ENCODE measurements around the gene LMBRD2. TPM values are rescaled to one million over a fixed set of nuclear protein-coding genes. Genes with fewer than 3 reads are reported as not detected.
A peak's percentile ranks its signal among the peaks of the same experiment; 100 is the strongest.

The LMBRD2 gene
- total RNA-seq, 2 donors from 2014 or later, result 5.5 to 7.4 TPM

- Histone ChIP-seq H3K27ac (ENCODE audit: low read depth, low read length) (no peak overlapping the region), H3K4me1 (ENCODE audit: control insufficient read depth, insufficient read depth, low read length) (no peaks in the 10 kb centered on the region), H3K9me3 (ENCODE audit: control insufficient read depth, low read length) (no peaks in the 10 kb centered on the region), H3K9ac (ENCODE audit: extremely low read depth, low read length, poor library complexity, severe bottlenecking) (no peak overlapping the region), H3K4me3 (ENCODE audit: low read length) (no peak overlapping the region), H3K36me3 (ENCODE audit: control insufficient read depth, insufficient read depth, low read length) (peaks cover 97% of the 10 kb centered on the region), H3K27me3 (ENCODE audit: control insufficient read depth, insufficient read depth, low read length, poor library complexity, severe bottlenecking) (no peaks in the 10 kb centered on the region)
- DNase-seq, result no peak
- Mint-ChIP-seq H3K27ac (no peak overlapping the region), H3K27me3 (ENCODE audit: insufficient read depth) (no peaks in the 10 kb centered on the region), H3K4me1 (no peaks in the 10 kb centered on the region), H3K9me3 (no peaks in the 10 kb centered on the region), H3K36me3 (ENCODE audit: low read depth) (peaks cover 64% of the 10 kb centered on the region), H3K4me3 (no peak overlapping the region)
- peak; percentile 44 for TF ChIP-seq CTCF (conservative IDR thresholded peaks at IDR 0.05)
- WGBS, 2 experiments (ENCODE audit: insufficient coverage in 1 of 2, insufficient read length in 1 of 2), result 94 to 100% methylated on average over 1 to 2 of the region's 2 CpGs
Observed at GRCh38 chr5:36177715-36178523, 26.2 kb upstream of the LMBRD2 start.

- WGBS, 2 experiments (ENCODE audit: insufficient coverage in 1 of 2, insufficient read length in 1 of 2), result 100% methylated on average over 1 of the region's 2 CpGs
- Mint-ChIP-seq H3K4me3 (no peak overlapping the region), H3K27me3 (ENCODE audit: insufficient read depth) (no peaks in the 10 kb centered on the region), H3K27ac (no peak overlapping the region), H3K9me3 (no peaks in the 10 kb centered on the region), H3K4me1 (no peaks in the 10 kb centered on the region), H3K36me3 (ENCODE audit: low read depth) (peaks cover 61% of the 10 kb centered on the region)
- TF ChIP-seq CTCF (conservative IDR thresholded peaks at IDR 0.05), result no peak
- DNase-seq, result no peak
- Histone ChIP-seq H3K9me3 (ENCODE audit: control insufficient read depth, low read length) (no peaks in the 10 kb centered on the region), H3K4me1 (ENCODE audit: control insufficient read depth, insufficient read depth, low read length) (no peaks in the 10 kb centered on the region), H3K4me3 (ENCODE audit: low read length) (no peak overlapping the region), H3K27ac (ENCODE audit: low read depth, low read length) (no peak overlapping the region), H3K36me3 (ENCODE audit: control insufficient read depth, insufficient read depth, low read length) (peaks cover 97% of the 10 kb centered on the region), H3K27me3 (ENCODE audit: control insufficient read depth, insufficient read depth, low read length, poor library complexity, severe bottlenecking) (no peaks in the 10 kb centered on the region), H3K9ac (ENCODE audit: extremely low read depth, low read length, poor library complexity, severe bottlenecking) (no peak overlapping the region)
Observed at GRCh38 chr5:36177154-36177553, 25.5 kb upstream of the LMBRD2 start.

GRCh38 chr5:36175043-36175442, 23.4 kb upstream of the LMBRD2 start:
- Histone ChIP-seq H3K4me1 (ENCODE audit: control insufficient read depth, insufficient read depth, low read length) (no peaks in the 10 kb centered on the region), H3K9me3 (ENCODE audit: control insufficient read depth, low read length) (no peaks in the 10 kb centered on the region), H3K27me3 (ENCODE audit: control insufficient read depth, insufficient read depth, low read length, poor library complexity, severe bottlenecking) (no peaks in the 10 kb centered on the region), H3K9ac (ENCODE audit: extremely low read depth, low read length, poor library complexity, severe bottlenecking) (no peak overlapping the region), H3K4me3 (ENCODE audit: low read length) (no peak overlapping the region), H3K36me3 (ENCODE audit: control insufficient read depth, insufficient read depth, low read length) (peaks cover 97% of the 10 kb centered on the region), H3K27ac (ENCODE audit: low read depth, low read length) (no peak overlapping the region)
- H3K36me3 Mint-ChIP-seq (ENCODE audit: low read depth), result peaks cover 61% of the 10 kb centered on the region
- no peak overlapping the region for H3K4me3 Mint-ChIP-seq
- no peak overlapping the region for H3K27ac Mint-ChIP-seq
- no peaks in the 10 kb centered on the region for H3K9me3 Mint-ChIP-seq
- TF ChIP-seq CTCF (conservative IDR thresholded peaks at IDR 0.05), result no peak
- no peaks in the 10 kb centered on the region for H3K4me1 Mint-ChIP-seq
- 96 to 98% methylated on average over 5 of the region's 5 CpGs for whole genome bisulfite sequencing, 2 experiments (ENCODE audit: insufficient coverage in 1 of 2, insufficient read length in 1 of 2)
- no peaks in the 10 kb centered on the region for H3K27me3 Mint-ChIP-seq (ENCODE audit: insufficient read depth)
- DNase-seq, result no peak

Data from endodermal cell (in vitro differentiated cells).